Mucosa of descending colon (tissue), 3 donors: ENCODE measurements around the gene C2orf81. TPM values are rescaled to one million over a fixed set of nuclear protein-coding genes. Genes with fewer than 3 reads are reported as not detected.
A peak's percentile ranks its signal among the peaks of the same experiment; 100 is the strongest.

Source experiments
- ATAC-seq: fragments of 200-7000 bp; cut with Tn5 transposase; one replicate; pipeline ENCODE4 v1.9.1; 2020; ENCODE audit warnings: mild to moderate bottlenecking, moderate library complexity
- DNase-seq, 3 donors: peaks; one replicate each; pipeline ENCODE4 v3.0.0-alpha.2; 2020
- H3K36me3 ChIP-seq: fragments of 200-600 bp; one replicate; pipeline ENCODE4 v1.8.0; 2021; ENCODE audit warnings: low read depth, mild to moderate bottlenecking
- H3K4me1 ChIP-seq: fragments of 200-600 bp; one replicate; pipeline ENCODE4 v1.8.0; 2021; ENCODE audit warnings: low read depth, mild to moderate bottlenecking
- H3K4me3 ChIP-seq: fragments of 200-600 bp; one replicate; pipeline ENCODE4 v1.8.0; 2021; ENCODE audit warnings: mild to moderate bottlenecking
- H3K9me3 ChIP-seq: fragments of 200-600 bp; one replicate; pipeline ENCODE4 v1.8.0; 2021; ENCODE audit warnings: mild to moderate bottlenecking
- CTCF ChIP-seq: fragments of 200-600 bp; IDR thresholded peaks from one replicate; pipeline ENCODE4 v1.8.0; 2022; ENCODE audit warnings: antibody characterized with exemption, mild to moderate bottlenecking
- intact Hi-C, 2 donors: fragments of 100-400 bp; cut with DNase I in 1 of 2; cut with micrococcal nuclease in 1 of 2; formaldehyde crosslinking; loops; one replicate each; pipeline versions ENCODE4 v1.11.0 to v1.11.1; 2022; cut with DNase I, micrococcal nuclease
- total RNA-seq, 3 donors: library from RNA; stranded (reverse); fragmentation: NEBNext Ultra II Directional in 2 of 3; extraction: Animal tissue kit (Norgen Biotek cat#: 25700) in 2 of 3; gene quantifications; one replicate each; pipeline versions ENCODE4 v1.2.1 to v1.2.4, GENCODE V29; 2021 to 2023
- donor health status: DM: no; HTN: no; CAD: no; lungs with moderate emphysema.
- donor health status: DM: no; HTN: no; CAD: no.
- donor health status: DM: no; HTN: yes; CAD: no.

Gene C2orf81
- total RNA-seq, 3 donors from 2014 or later, result 0.53 to 2.3 (median 1.9) TPM

GRCh38 chr2:74406035-74406434 is 15.4 kb downstream of the C2orf81 start:
- DNase-seq (no peak), ATAC-seq (peak; percentile 82)
- Histone ChIP-seq H3K4me1 (no peaks in the 10 kb centered on the region), H3K36me3 (no peaks in the 10 kb centered on the region), H3K4me3 (no peak overlapping the region), H3K9me3 (no peaks in the 10 kb centered on the region)
- no peak for TF ChIP-seq CTCF
- intact Hi-C loops, result no loop called here

- no peaks in the 10 kb centered on the region for H3K36me3 ChIP-seq
- DNase-seq (no peak), ATAC-seq (no peak)
- H3K9me3 ChIP-seq, result no peaks in the 10 kb centered on the region
- TF ChIP-seq CTCF, result no peak
- intact Hi-C loops, result no loop called here
- H3K4me1 ChIP-seq, result no peaks in the 10 kb centered on the region
- no peak overlapping the region for H3K4me3 ChIP-seq
Measured at GRCh38 chr2:74401891-74402290, 19.5 kb downstream of the C2orf81 start.

DNA sequence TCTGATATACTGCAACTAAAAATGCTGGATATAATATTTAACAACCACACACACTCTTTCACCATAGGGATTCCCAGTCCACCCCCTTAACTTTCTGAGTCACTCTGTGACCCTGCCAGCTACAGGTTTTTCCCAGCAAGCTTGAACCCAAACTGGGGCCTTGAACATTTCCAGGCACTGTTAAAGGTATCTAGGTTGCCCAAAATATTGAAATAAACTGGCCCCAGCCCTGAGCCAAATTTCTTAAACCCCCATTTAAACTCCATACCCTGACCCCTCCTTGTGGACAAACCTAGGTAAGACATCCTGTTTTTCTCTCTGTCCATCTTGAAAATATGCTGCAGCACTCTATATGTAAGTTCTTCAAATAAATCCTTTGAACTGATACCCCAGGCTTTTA is 21.6 kb downstream of the C2orf81 start:
- DNase-seq (no peak), ATAC-seq (peak; percentile 61)
- Histone ChIP-seq H3K4me3 (no peak overlapping the region), H3K4me1 (no peaks in the 10 kb centered on the region), H3K9me3 (no peaks in the 10 kb centered on the region), H3K36me3 (no peaks in the 10 kb centered on the region)
- intact Hi-C loops, result loop anchor here in 1 of 2 donors (10.0 kb wide), 1 partner anchor 65 kb away; no protein-coding TSS in a partner anchor
- TF ChIP-seq CTCF, result peak; percentile 26

DNA sequence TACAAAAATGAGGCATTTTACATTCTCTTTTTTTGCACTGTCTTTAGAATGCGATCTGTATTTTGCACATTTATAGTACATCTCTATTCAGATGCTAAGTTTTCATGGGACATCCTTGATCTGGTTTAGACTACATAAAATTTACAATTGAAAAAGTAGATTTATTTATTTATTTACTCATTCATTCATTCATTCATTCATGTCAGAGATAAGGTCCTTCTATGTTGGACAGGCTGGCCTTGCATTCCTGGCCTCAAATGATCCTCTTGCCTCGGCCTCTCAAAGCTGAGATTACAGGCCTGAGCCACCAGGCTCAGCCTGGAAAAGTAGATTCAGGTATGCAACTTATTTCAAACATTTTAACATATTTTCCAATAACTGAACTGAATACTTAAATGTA is 25.3 kb downstream of the C2orf81 start:
- DNase-seq, result no peak
- no peak for TF ChIP-seq CTCF
- Histone ChIP-seq H3K4me3 (no peak overlapping the region), H3K9me3 (no peaks in the 10 kb centered on the region), H3K4me1 (no peaks in the 10 kb centered on the region), H3K36me3 (no peaks in the 10 kb centered on the region)
- intact Hi-C loops, result loop anchor here in 1 of 2 donors (10.0 kb wide), 1 partner anchor 61 kb away; no protein-coding TSS in a partner anchor
- no peak for ATAC-seq

DNA sequence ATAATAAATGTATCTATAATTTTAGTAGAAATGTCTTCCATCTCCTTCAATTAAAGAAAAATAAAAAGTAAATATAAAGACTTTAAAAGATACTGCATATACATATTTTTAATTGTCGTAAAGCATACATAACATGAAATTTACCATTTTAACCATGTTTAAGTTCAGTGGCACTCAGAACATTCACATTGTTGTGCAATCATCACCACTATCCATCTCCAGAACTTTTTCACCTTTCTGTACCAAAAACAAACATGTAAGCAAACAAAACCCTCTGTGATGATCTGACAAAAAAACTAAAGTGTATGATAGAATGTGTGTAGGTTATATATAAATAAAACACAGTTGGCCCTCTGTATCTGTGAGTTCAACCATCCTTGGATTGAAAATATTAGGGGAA is 27.9 kb downstream of the C2orf81 start:
- no peak for TF ChIP-seq CTCF
- Histone ChIP-seq H3K4me3 (no peak overlapping the region), H3K9me3 (no peaks in the 10 kb centered on the region), H3K36me3 (no peaks in the 10 kb centered on the region), H3K4me1 (peaks cover 10% of the 10 kb centered on the region)
- no peak for ATAC-seq
- intact Hi-C loops, result loop anchor here in 1 of 2 donors (10.0 kb wide), 1 partner anchor 59 kb away; no protein-coding TSS in a partner anchor
- no peak for DNase-seq

GRCh38 chr2:74392449-74392743 is 29.0 kb downstream of the C2orf81 start:
- Histone ChIP-seq H3K36me3 (no peaks in the 10 kb centered on the region), H3K9me3 (no peaks in the 10 kb centered on the region), H3K4me1 (peaks cover 10% of the 10 kb centered on the region), H3K4me3 (no peak overlapping the region)
- ATAC-seq (no peak), DNase-seq (peak in 1 of 3 donors; percentile 38)
- no peak for TF ChIP-seq CTCF
- intact Hi-C loops, result loop anchor here in 1 of 2 donors (10.0 kb wide), 1 partner anchor 58 kb away; no protein-coding TSS in a partner anchor
